Spinal cord (tissue), 10 donors: Measurements from ENCODE around the gene STAG1. TPM values are rescaled to one million over a fixed set of nuclear protein-coding genes. Genes with fewer than 3 reads are reported as not detected.
"Not testable (repeated sequence)": the region's sequence is repeated elsewhere in the genome, so short reads cannot be mapped to it uniquely, and the experiment has no call there.

Experiments used
- DNase-seq, 6 donors: peaks; one replicate each; pipeline versions ENCODE4 v3.0.0 to v3.0.0-alpha.2; 2013 to 2015; ENCODE audit warnings: low spot score in 6 of 6, low read depth in 4 of 6
- H3K27ac ChIP-seq: one replicate; pipeline ENCODE4 v1.5.1; 2013; ENCODE audit warnings: low read depth, low read length, control low read depth
- H3K27me3 ChIP-seq: one replicate; pipeline ENCODE4 v1.6.1; 2013; ENCODE audit warnings: low read length; ENCODE audit not compliant: control insufficient read depth, insufficient read depth
- H3K36me3 ChIP-seq: one replicate; pipeline ENCODE4 v1.6.1; 2013; ENCODE audit warnings: low read length; ENCODE audit not compliant: control insufficient read depth, insufficient read depth
- H3K4me1 ChIP-seq: one replicate; pipeline ENCODE4 v1.6.1; 2013; ENCODE audit warnings: low read length; ENCODE audit not compliant: control insufficient read depth, insufficient read depth
- H3K4me3 ChIP-seq: one replicate; pipeline ENCODE4 v1.5.1; 2013; ENCODE audit warnings: low read depth, low read length, control low read depth
- H3K9me3 ChIP-seq: one replicate; pipeline ENCODE4 v1.6.1; 2013; ENCODE audit warnings: low read length; ENCODE audit not compliant: control insufficient read depth, insufficient read depth
- WGBS: methylation state at CpG from one replicate; pipeline ENCODE4 v1.1.5; 2013; ENCODE audit warnings: missing lambda C conversion rate; ENCODE audit not compliant: insufficient coverage; 5-methylcytosine and 5-hydroxymethylcytosine counted together
- polyA plus RNA-seq, 2 donors: library from polyadenylated mRNA; unstranded; fragments of 120-200 nt; gene quantifications; one replicate each; pipeline ENCODE4 v1.2.1, GENCODE V29; 2013; ENCODE audit not compliant: insufficient read length in 2 of 2
- total RNA-seq, 2 donors: library from RNA; depleted of rRNA in 1 of 2; stranded (reverse); fragments of 120-200 nt in 1 of 2; fragments of >200 nt in 1 of 2; gene quantifications; one replicate each; pipeline versions ENCODE4 v1.2.3 to v1.2.4, GENCODE V29; 2013 to 2014
- donor health status: healthy.

Gene STAG1
- total and polyA plus RNA-seq, 4 donors = 24.8 to 77.4 (median 45.0) TPM

DNA sequence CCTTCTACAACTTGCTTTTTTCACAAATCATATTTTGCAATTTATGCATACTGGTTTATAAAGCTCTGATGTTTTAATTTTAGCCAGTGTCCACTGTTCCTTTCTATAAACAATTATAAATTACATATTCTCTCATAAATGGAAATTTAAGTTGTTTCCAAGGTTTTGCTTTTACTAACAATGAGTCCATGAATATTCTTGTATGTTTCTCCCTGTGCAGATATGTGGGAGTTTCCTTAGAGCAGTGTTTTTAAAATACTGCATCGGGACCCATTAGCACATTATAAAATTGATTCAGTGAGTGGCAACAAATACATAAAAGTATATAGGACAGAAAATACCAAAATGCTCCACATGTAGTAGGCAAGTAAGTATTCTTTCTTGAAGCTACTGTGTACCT, 266.4 kb downstream of the STAG1 start:
- no peak overlapping the region for H3K4me3 ChIP-seq
- H3K27me3 ChIP-seq = no peaks in the 10 kb centered on the region
- no peak overlapping the region for H3K27ac ChIP-seq
- peak in 1 of 6 donors; percentile 8 for DNase-seq
- H3K9me3 ChIP-seq = no peaks in the 10 kb centered on the region
- WGBS = no CpG with 5 or more reads among the region's 1 CpG
- no peaks in the 10 kb centered on the region for H3K4me1 ChIP-seq
- no peaks in the 10 kb centered on the region for H3K36me3 ChIP-seq

GRCh38 chr3:136476280-136476679, 275.9 kb downstream of the STAG1 start:
- no peak for DNase-seq
- no peak overlapping the region for H3K4me3 ChIP-seq
- H3K9me3 ChIP-seq = no peaks in the 10 kb centered on the region
- H3K27ac ChIP-seq = no peak overlapping the region
- WGBS = no CpG with 5 or more reads among the region's 1 CpG
- no peaks in the 10 kb centered on the region for H3K27me3 ChIP-seq
- no peaks in the 10 kb centered on the region for H3K4me1 ChIP-seq
- peaks cover 6% of the 10 kb centered on the region for H3K36me3 ChIP-seq

DNA sequence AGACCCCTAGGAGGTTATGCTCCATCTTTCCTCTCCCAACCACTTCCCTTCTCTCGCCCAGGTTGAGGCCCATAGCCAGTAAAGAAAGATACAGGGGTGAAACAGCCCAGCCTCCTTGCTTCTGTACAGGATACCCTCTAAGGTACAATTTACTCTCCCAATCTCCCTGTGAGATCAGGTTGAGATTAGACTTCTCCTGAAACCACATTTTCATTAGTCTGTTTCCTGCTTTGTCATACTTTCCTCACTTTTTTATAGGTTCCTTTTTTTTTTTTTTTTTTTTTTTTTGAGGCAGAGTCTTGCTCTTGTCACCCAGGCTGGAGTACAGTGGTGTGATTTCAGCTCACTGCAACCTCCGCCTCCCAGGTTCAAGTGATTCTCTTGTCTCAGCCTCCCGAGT, 277.3 kb downstream of the STAG1 start:
- H3K9me3 ChIP-seq, H3K27me3 ChIP-seq, DNase-seq, H3K4me3 ChIP-seq, H3K27ac ChIP-seq, H3K36me3 ChIP-seq, H3K4me1 ChIP-seq: not testable (repeated sequence)
- 100% methylated on average over 2 of the region's 3 CpGs for WGBS

DNA sequence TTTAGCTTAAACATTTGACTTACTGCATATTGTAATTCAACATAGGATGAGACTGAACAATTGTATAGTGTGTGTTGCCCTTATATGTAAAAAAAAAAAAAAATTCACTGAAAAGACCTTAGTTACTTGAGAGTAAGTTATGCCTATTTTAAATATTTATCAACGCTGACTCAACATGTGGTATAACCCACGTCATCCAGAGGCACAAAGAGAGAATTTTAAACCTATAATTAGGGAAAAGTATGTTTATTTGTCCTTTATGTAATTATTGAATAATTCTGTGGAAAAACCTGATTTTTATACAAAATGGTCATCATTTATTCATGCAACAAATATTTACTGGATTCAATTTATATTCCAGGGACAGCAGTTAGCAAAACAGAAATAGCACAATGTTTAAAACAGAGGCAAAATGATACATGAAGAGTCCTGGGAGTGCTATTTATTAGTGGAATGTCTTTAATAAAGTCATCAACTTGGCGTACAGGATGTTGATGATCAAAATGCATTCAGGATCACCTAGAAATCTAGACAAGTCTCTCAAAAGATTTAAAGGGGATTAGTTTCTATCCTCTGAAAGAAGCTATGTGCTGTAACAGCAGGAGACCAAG, 278.4 kb downstream of the STAG1 start:
- Histone ChIP-seq H3K27me3 (no peaks in the 10 kb centered on the region), H3K27ac (no peak overlapping the region), H3K4me1 (no peaks in the 10 kb centered on the region), H3K36me3 (peaks cover 6% of the 10 kb centered on the region), H3K4me3 (no peak overlapping the region), H3K9me3 (no peaks in the 10 kb centered on the region)
- no peak for DNase-seq
- WGBS = no CpG with 5 or more reads among the region's 3 CpGs

DNA sequence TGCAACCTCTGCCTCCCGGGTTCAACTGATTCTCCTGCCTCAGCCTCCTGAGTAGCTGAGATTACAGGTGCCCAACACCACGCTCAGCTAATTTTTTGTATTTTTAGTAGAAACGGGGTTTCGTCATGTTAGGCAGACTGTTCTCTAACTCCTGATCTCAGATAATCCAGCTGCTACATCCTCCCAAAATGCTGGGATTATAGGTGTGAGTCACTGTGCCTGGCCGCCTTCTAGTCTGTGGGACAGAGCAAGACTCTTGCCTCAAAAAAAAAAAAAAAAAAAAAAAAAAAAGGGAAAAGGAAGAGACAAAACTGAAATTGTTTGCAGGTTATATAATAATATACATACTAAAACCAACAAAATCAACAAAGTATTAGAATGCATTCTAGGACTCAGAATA, 286.9 kb downstream of the STAG1 start:
- no peak for DNase-seq
- WGBS = 100% methylated on average over 1 of the region's 5 CpGs
- H3K4me3 ChIP-seq = no peak overlapping the region

DNA sequence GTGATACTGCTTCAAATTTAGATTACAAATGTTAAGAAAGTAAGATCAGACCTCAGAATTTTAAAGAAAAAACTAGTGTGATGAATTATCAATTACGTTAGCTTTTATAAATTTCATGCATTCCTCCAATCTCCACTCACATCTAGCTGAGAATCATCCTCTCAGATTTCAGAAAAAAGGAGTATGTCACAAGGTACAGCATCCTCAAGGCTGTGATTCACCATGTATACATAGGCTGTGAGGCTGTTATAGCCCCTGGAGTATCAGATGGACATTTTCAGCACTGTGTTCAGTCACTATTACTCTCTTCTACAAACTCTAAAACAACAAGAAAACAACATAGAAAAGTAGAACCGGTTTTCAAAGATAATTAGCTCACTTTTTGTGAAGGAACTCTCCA, 287.7 kb downstream of the STAG1 start:
- Histone ChIP-seq H3K4me3 (no peak overlapping the region), H3K27me3 (no peaks in the 10 kb centered on the region), H3K4me1 (no peaks in the 10 kb centered on the region), H3K9me3 (peaks cover 2% of the 10 kb centered on the region), H3K36me3 (no peaks in the 10 kb centered on the region), H3K27ac (no peak overlapping the region)
- WGBS = 44% methylated on average over 1 of the region's 2 CpGs
- peak in 1 of 6 donors; percentile 7 for DNase-seq

More for the DNA sequence above, 286.9 kb downstream of the STAG1 start:
- Histone ChIP-seq H3K4me1 (no peaks in the 10 kb centered on the region), H3K36me3 (no peaks in the 10 kb centered on the region), H3K9me3 (peaks cover 2% of the 10 kb centered on the region), H3K27ac (no peak overlapping the region), H3K27me3 (no peaks in the 10 kb centered on the region)

DNA sequence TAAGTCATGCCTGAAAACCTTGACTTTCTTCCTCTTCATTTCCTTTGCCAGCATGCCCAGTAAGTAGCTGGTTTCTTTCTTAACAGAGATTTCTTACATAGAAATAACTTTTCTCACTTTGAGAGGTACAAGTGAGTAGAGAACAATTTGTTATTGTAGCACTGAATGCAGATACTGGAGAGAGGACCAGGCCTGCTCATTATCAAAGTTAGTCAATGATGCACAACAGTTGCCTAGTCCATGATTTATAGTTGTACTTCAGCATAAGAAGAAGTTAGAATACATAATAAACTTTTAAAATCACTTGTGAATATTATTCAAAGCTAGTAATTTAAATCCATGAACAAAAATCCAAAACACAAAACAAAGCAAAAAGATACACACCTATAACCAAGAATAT, 289.0 kb downstream of the STAG1 start:
- Histone ChIP-seq H3K4me3 (no peak overlapping the region), H3K4me1 (no peaks in the 10 kb centered on the region), H3K27ac (no peak overlapping the region), H3K9me3 (peaks cover 2% of the 10 kb centered on the region), H3K36me3 (no peaks in the 10 kb centered on the region), H3K27me3 (no peaks in the 10 kb centered on the region)
- no peak for DNase-seq

GRCh38 chr3:136457793-136458192, 294.4 kb downstream of the STAG1 start:
- no peaks in the 10 kb centered on the region for H3K36me3 ChIP-seq
- no peaks in the 10 kb centered on the region for H3K27me3 ChIP-seq
- no peak for DNase-seq
- no peaks in the 10 kb centered on the region for H3K4me1 ChIP-seq
- H3K9me3 ChIP-seq = peaks cover 9% of the 10 kb centered on the region
- 100% methylated on average over 2 of the region's 2 CpGs for WGBS
- no peak overlapping the region for H3K27ac ChIP-seq
- no peak overlapping the region for H3K4me3 ChIP-seq

- Histone ChIP-seq H3K36me3 (peaks cover 3% of the 10 kb centered on the region), H3K27me3 (no peaks in the 10 kb centered on the region), H3K27ac (no peak overlapping the region), H3K9me3 (peaks cover 9% of the 10 kb centered on the region), H3K4me3 (no peak overlapping the region), H3K4me1 (no peaks in the 10 kb centered on the region)
- no CpG with 5 or more reads among the region's 2 CpGs for WGBS
- no peak for DNase-seq
These were observed 296.0 kb downstream of the STAG1 start for GRCh38 chr3:136456196-136456595.

- no peaks in the 10 kb centered on the region for H3K27me3 ChIP-seq
- H3K36me3 ChIP-seq = peaks cover 10% of the 10 kb centered on the region
- no peak for DNase-seq
- no peak overlapping the region for H3K4me3 ChIP-seq
- no peak overlapping the region for H3K27ac ChIP-seq
- H3K4me1 ChIP-seq = no peaks in the 10 kb centered on the region
- WGBS = 100% methylated on average over 3 of the region's 3 CpGs
- no peaks in the 10 kb centered on the region for H3K9me3 ChIP-seq
These were observed 307.6 kb downstream of the STAG1 start for GRCh38 chr3:136444581-136444980.
